C4-2B (cell line): Measurements from ENCODE around the gene TMTC1.

ENCODE experiments used
- ZFX ChIP-seq: fragments of 450-650 bp; IDR thresholded peaks from 2 replicates; pipeline ENCODE4 v1.6.1; 2017
- TF ChIP-seq, protein P1 (sequence below): fragments of 450-650 bp; conservative IDR thresholded peaks from 2 replicates; pipeline ENCODE4 v1.5.1; 2017; ENCODE audit warnings: mild to moderate bottlenecking

- TF ChIP-seq, protein P1, sequence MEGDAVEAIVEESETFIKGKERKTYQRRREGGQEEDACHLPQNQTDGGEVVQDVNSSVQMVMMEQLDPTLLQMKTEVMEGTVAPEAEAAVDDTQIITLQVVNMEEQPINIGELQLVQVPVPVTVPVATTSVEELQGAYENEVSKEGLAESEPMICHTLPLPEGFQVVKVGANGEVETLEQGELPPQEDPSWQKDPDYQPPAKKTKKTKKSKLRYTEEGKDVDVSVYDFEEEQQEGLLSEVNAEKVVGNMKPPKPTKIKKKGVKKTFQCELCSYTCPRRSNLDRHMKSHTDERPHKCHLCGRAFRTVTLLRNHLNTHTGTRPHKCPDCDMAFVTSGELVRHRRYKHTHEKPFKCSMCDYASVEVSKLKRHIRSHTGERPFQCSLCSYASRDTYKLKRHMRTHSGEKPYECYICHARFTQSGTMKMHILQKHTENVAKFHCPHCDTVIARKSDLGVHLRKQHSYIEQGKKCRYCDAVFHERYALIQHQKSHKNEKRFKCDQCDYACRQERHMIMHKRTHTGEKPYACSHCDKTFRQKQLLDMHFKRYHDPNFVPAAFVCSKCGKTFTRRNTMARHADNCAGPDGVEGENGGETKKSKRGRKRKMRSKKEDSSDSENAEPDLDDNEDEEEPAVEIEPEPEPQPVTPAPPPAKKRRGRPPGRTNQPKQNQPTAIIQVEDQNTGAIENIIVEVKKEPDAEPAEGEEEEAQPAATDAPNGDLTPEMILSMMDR = no peak
- TF ChIP-seq ZFX = no peak
Observed at GRCh38 chr12:29710104-29710503, 73.6 kb downstream of the TMTC1 start.
